ENCODE data around the gene PLSCR1. TPM values are rescaled to one million over a fixed set of nuclear protein-coding genes. Genes with fewer than 3 reads are reported as not detected.

Gene PLSCR1
- total RNA-seq, 1 experiment from 2014 or later: 48.9 TPM

DNA sequence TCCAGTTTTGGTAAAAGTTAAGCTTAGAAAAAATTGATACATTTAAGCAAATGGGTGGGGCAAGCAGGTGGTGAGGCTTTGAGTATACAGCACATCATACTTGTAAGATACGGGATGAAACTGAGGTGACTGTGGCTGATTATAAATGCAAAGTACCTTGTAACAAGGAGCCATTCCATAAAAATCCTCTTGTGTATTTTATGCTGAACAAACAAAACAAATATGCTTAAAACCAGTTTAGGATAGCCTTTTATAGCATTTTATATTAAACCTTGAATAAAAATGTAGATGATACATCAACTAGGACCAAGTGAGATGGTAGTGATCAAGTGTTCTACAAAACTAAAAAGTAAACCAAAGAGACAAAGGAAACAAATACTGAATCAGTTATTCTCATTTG, 3.4 kb downstream of the PLSCR1 start:
- Histone ChIP-seq H3K4me2 (ENCODE audit: insufficient read depth, insufficient read length, low read length) (no peak overlapping the region), H2BK20ac (ENCODE audit: low read depth, low read length, poor library complexity, severe bottlenecking) (no peak overlapping the region), H3K79me2 (ENCODE audit: insufficient read depth, low read length) (peaks cover 5% of the 10 kb centered on the region; the same call in 1 of the 2 replicates), H4K20me1 (ENCODE audit: control insufficient read depth, insufficient read depth, insufficient read length) (no peaks in the 10 kb centered on the region), H3K4ac (ENCODE audit: low read depth, low read length) (no peak overlapping the region), H3K27me3 (ENCODE audit: insufficient read depth, low read length) (no peaks in the 10 kb centered on the region), H3K14ac (ENCODE audit: insufficient read depth, low read length) (no peak overlapping the region), H3T11ph (ENCODE audit: low read length) (no peak overlapping the region), H3K79me1 (ENCODE audit: insufficient read depth, low read depth, low read length, poor library complexity, severe bottlenecking) (peaks cover 5% of the 10 kb centered on the region), H4K91ac (ENCODE audit: insufficient read length, low read depth, low read length) (no peak overlapping the region), H2AK5ac (ENCODE audit: insufficient read length, low read length) (no peak overlapping the region), H3K23me2 (ENCODE audit: insufficient read length, low read depth, low read length, poor library complexity, severe bottlenecking) (peaks cover 13% of the 10 kb centered on the region), H3K27ac (ENCODE audit: insufficient read length, low read depth, low read length) (no peak overlapping the region), H2BK12ac (ENCODE audit: insufficient read length, low read depth, low read length) (no peak overlapping the region), H3K9ac (ENCODE audit: extremely low read depth, insufficient read length, low read length) (no peak overlapping the region), H2BK15ac (ENCODE audit: low read depth, low read length) (no peak overlapping the region), H4K5ac (ENCODE audit: insufficient read length, low read depth, low read length) (no peak overlapping the region), H4K8ac (replicated peaks; ENCODE audit: insufficient read length, low read depth, low read length) (no peak overlapping the region), H3K9me3 (ENCODE audit: control insufficient read depth, low read depth, low read length) (peaks cover 5% of the 10 kb centered on the region), H2AFZ (ENCODE audit: low read length) (no peak overlapping the region), H3K4me1 (ENCODE audit: insufficient read depth, low read length) (0 out of 2 replicates have a peak, but pooled peaks cover 3% of the 10 kb centered on the region), H3K56ac (ENCODE audit: insufficient read length, low read depth, low read length) (no peak overlapping the region), H3K18ac (ENCODE audit: insufficient read length, low read depth, low read length) (no peak overlapping the region), H2BK120ac (ENCODE audit: low read depth, low read length, poor library complexity, severe bottlenecking) (no peak overlapping the region), H2BK5ac (ENCODE audit: insufficient read length, low read length) (no peak overlapping the region), H3K23ac (ENCODE audit: insufficient read length, low read depth, low read length) (no peak overlapping the region)
- peaks cover 37 to 39% (median 38%) of the 10 kb centered on the region in 3 experiments for H3K36me3 Mint-ChIP-seq (ENCODE audit: insufficient read depth in 1 of 3, low read depth in 3 of 3)
- H3K4me1 Mint-ChIP-seq: peaks cover 30 to 46% of the 10 kb centered on the region in 2 experiments
- WGBS (ENCODE audit: extremely low coverage, insufficient read length, low lambda C conversion rate): no CpG with 5 or more reads among the region's 1 CpG
- no peak overlapping the region for H3K27ac Mint-ChIP-seq
- no peaks in the 10 kb centered on the region; the same call in 1 of the 2 replicates for H3K27me3 Mint-ChIP-seq (ENCODE audit: low read depth)
- TF ChIP-seq, protein P1, sequence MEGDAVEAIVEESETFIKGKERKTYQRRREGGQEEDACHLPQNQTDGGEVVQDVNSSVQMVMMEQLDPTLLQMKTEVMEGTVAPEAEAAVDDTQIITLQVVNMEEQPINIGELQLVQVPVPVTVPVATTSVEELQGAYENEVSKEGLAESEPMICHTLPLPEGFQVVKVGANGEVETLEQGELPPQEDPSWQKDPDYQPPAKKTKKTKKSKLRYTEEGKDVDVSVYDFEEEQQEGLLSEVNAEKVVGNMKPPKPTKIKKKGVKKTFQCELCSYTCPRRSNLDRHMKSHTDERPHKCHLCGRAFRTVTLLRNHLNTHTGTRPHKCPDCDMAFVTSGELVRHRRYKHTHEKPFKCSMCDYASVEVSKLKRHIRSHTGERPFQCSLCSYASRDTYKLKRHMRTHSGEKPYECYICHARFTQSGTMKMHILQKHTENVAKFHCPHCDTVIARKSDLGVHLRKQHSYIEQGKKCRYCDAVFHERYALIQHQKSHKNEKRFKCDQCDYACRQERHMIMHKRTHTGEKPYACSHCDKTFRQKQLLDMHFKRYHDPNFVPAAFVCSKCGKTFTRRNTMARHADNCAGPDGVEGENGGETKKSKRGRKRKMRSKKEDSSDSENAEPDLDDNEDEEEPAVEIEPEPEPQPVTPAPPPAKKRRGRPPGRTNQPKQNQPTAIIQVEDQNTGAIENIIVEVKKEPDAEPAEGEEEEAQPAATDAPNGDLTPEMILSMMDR (conservative IDR thresholded peaks at IDR 0.05): no peak
- DNase-seq: no peak
- H3K4me3 Mint-ChIP-seq: no peak overlapping the region
- H3K9me3 Mint-ChIP-seq: peaks cover 11 to 20% of the 10 kb centered on the region in 2 experiments

Measured in H9 (cell line).